Muscle of back (tissue), 11 donors: ENCODE data around the gene PIK3CB. TPM values are rescaled to one million over a fixed set of nuclear protein-coding genes. Genes with fewer than 3 reads are reported as not detected.
A peak's percentile ranks its signal among the peaks of the same experiment; 100 is the strongest.
"Not testable (repeated sequence)": the region's sequence is repeated elsewhere in the genome, so short reads cannot be mapped to it uniquely, and the experiment has no call there.

Source experiments
- DNase-seq, 3 donors: peaks; one replicate each; pipeline versions ENCODE4 v3.0.0 to v3.0.0-alpha.2; 2013
- polyA plus RNA-seq, 10 donors: library from polyadenylated mRNA; unstranded; fragments of 120-200 nt; gene quantifications; one replicate each; pipeline ENCODE4 v1.2.1, GENCODE V29; 2013; ENCODE audit not compliant: insufficient read length in 10 of 10

The PIK3CB gene
- polyA plus RNA-seq, 10 donors, result 7.2 to 15.3 (median 10.1) TPM

DNA sequence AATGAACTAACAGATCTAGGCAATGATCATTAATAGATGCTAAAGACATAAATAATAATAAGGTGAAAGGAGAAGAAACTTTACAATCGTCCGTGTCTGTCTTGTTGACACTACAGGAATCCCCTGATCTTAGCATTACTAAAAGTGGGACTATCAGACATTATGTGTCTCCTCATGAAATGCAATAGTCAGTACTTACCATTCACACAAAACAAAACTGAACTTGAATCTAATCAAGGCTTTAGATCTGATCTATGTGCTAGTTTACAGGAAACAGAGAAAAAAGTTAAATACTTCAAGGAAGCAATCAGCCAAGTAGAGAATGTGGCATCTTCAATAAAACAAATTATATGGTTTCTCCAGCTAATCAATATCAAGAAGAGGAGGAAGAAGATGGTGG lies 73.7 kb downstream of the PIK3CB start:
- no peak for DNase-seq

DNA sequence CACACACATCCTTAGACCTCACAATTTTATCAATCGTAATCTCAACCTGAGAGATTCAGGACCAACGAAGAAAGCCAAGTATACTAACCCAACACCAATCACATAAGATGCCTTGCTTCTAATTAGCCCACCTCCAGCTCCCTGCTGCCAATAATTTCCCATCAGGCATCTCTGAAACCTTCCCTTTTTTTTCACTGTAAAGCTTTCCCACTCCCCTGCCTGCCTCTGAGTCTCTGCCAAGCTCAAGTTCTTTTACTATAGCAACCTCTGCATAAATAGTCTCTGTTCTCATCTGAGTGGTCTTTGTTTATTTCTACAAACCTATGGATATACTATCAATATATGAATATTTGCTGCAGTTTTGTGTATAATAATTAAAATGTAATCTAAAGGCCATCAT lies 86.5 kb downstream of the PIK3CB start:
- peak in 2 of 3 donors; percentile 12 to 28 for DNase-seq

DNA sequence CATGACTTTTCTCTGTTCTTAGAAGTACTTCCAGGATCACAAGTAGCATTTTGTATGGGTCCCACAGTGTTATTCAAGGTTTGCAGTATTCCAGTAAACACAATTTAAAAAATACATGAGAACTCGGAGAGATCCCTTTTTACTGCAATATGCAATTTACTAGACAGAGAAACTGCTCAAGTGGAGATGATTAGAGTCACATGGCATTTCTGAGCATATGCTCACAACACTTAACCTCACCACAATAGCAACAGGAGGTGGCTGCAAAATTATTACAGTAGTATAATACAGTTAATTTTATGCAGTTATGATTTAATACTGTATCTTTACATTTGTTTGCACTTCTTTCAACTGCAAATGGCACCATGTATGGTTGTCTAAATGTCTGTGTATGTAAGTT lies 87.5 kb downstream of the PIK3CB start:
- no peak for DNase-seq

DNA sequence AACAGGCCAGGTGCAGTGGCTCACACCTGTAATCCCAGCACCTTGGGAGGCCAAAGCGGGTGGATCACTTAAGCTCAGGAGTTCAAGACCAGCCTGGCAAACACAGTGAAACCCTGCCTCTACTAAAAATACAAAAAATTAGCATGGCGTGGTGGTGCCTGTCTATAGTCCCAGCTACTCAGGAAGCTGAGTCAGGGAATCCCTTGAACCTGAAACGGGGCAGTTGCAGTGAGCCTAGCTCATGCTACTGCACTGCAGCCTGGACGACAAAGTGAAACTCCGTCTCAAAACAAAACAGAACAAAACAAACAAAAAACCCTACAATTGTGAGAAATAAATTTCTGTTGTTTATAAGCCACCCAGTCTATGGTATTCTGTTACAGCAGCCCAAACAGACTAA lies 94.7 kb downstream of the PIK3CB start:
- no peak for DNase-seq

DNA sequence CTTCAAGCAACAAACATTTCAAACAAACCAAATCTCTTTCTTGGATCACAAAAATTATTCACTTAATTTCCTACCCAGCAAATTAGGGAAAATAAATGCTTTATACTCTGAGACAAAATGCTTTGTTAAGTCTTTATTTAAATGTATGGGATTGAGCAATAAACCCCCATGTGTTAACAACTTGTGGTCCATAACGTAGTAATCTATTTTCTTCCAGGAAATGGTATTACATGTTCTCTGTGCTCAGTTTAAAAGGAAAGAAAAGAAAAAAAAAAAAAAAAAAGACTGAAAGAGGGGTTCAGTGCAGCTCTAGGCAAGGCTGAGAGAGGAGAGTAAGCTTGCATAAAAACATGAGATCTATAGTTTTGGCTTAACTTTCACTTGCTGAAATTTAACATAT lies 102.3 kb downstream of the PIK3CB start:
- DNase-seq, result no peak

DNA sequence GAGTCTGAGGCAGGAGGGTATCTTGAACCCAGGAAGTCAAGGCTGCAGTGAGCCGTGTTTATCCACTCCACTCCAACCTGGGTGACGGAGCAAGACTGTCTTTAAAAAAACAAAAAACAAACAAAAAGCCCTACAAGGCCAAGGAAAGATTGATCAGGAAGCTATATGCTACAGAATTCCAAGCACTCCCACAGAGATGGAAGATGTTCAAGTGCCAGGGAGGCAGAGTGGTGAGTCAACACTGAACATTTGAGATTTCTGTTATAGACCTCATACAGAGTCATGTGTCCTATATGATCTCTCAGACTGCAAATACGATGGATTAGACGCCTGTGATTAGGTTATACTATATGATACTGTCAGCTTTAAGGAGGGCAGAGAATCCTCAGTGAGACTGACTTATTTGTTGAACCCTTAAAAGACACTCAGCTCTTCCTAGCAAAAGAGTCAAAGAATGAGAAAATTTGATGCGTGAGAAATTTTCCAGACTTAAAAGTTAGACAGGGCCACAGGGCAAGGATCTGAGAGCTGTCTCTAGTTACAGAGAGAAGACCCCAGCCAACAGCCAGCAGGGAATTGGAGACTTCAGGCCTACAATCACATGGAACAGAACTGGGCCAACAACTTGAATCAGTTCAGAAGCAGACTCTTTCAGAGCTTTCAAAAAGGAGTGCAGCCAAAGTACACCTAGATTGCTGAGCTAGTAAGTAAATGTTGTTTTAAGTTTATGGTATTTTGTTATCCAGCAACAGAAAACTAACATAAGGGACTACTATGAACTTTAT lies 107.6 kb downstream of the PIK3CB start:
- DNase-seq, result peak; percentile 19 to 52 (median 23)

DNA sequence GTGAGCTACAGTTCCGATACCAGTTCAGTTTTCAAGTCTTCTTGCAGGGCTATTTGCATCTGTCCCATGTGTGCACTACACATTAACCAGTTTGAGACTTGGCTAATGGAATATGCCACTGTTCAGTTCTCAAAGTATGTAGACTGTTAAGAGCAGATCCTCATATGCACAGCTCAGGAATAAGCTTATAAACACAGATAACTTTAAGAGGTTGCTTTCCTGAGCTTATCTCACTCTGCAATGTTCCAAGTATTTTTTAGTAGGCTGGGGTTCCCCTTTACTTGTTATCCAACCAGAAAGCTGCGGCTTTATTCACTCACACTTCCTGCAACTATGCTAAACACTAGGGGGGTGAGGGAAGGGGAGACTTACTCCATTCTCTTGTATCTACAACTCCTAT lies 108.7 kb downstream of the PIK3CB start:
- DNase-seq, result not testable (repeated sequence)

DNA sequence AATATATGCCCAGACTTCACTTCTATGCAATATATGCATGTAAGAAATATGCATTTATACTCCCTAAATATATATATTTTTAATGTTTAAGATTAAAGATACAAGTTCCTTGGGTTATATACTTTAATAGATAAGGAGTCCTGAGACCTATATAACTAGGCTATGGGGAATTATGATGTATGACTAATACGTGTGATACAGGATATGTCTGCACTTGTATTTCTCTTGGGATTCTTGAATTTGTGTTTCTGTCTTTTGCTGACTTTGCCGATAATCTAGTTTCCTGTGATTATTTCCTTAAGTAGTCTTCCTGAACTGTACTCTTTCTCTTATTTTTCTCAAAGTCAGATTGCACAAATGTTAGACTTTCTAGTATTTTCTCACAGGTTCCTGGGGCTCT lies 109.6 kb downstream of the PIK3CB start:
- no peak for DNase-seq

DNA sequence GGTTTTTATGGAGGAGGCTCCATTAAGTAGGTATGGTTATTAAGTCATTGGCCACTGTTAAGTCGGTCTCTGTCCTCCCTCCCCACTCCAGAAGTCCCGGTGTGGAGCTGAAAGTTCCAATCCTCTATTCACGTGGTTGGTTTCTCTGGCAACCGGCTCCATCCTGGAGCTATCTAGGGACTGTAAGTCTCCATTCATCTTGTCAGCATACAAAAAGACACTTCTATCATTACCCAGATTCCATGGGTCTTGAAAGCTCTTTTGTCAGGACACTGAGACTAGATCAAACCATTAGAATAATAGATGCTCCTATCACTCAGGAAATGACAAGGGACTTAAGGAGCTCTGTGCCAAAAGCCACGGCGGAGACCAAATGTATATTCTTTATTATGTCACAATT lies 110.3 kb downstream of the PIK3CB start:
- DNase-seq, result no peak

DNA sequence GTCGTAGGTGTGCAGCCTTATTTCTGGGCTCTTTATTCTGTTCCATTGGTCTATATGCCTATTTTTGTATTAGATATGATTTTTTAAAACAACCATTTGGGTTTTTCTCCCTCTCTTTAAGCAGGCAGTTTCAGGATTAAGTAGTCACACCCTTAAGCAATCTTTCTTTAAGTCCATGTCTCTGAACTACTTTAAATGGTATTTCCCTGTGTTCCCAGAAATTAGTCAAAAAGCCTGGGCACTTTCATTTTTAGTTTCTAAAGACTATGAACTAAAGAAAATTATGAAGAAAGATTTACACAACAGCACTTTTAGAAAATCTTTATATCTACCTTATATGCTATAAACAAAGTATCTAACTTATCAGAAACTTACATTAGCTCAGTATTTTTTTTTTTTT lies 115.9 kb downstream of the PIK3CB start:
- no peak for DNase-seq

DNA sequence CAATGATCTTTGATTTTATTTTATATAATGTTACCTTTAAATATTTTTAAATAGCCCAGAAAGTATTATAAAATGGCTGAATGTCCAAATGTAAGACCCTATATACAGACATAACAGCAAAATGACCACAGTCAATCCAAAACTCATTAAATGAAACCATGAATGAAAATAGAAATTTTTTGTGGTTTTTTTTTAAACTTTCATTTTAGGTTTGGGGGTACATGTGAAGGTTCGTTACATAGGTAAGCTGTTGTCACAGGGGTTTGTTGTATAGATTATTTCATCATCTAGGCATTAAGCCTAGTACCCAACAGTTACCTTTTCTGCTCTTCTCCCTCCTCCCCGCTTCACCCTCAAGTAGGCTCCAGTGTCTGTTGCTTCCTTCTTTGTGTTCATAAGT lies 117.4 kb downstream of the PIK3CB start:
- no peak for DNase-seq

DNA sequence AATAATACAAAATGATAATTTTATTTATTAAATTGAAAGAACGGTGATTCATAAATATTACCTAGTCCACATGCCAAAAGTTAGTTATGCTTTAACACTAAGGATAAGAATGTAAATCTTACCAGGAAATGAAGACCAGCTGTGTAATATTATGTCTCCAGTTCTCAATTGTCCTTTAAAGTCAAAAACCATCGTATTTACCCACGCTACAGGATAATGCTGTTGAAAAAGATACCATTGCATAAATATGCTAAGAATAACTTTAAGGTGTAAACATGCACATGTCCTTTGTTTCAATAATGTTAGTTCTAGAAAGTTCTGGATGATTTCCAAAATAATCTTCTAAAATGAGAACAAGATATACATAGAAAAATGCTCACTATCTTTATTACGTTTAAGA lies 122.6 kb downstream of the PIK3CB start:
- DNase-seq, result no peak

DNA sequence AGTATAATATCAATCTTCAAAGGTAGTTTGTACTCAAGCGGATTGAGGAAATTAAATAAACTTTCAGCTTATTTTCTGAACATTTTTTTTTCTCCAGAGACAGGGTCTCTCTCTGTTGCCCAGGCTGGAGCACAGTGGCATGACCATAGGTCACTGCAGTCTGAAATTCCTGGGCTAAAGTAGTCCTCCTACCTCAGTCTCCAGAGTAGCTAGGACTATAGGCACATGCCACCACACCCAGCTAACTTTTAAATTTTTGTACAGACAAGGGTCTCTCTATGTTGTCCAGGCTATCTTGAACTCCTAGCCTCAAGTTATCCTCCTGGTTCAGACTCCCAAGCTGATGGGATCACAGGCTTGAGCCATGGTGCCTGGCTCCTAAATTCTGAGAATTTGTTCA lies 129.1 kb downstream of the PIK3CB start:
- DNase-seq, result no peak

DNA sequence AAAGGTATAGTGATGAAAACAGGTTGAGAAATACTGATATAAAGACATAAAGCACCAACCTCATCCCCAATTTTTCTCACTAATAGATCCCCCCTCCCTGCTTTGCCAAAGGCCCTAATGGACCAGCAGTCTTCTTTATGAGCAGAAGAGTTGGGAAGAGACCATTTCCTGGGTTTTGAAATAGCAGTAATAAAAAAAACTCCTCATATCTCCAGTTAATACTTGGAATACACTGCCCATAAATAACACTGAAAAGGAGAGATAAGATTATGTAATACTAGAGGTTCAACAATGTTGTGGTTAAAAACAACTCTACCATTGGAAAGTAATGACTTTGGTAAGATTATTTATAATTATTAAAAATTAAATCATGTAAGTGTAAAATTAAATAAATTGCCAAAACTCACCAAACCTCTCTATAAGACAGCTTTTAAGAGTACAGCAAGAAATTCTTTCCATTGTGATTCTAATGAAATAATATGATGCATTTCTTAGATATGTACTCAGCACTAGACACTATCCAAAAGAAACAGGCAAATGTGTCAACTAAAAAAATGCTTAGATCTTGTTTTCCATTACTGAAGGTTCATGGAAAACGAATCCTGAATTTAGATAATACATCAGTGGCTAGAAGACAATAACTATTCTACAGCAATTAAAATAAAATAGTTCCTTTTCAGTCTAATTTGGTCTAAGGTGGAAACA lies 137.9 kb downstream of the PIK3CB start:
- DNase-seq, result no peak

DNA sequence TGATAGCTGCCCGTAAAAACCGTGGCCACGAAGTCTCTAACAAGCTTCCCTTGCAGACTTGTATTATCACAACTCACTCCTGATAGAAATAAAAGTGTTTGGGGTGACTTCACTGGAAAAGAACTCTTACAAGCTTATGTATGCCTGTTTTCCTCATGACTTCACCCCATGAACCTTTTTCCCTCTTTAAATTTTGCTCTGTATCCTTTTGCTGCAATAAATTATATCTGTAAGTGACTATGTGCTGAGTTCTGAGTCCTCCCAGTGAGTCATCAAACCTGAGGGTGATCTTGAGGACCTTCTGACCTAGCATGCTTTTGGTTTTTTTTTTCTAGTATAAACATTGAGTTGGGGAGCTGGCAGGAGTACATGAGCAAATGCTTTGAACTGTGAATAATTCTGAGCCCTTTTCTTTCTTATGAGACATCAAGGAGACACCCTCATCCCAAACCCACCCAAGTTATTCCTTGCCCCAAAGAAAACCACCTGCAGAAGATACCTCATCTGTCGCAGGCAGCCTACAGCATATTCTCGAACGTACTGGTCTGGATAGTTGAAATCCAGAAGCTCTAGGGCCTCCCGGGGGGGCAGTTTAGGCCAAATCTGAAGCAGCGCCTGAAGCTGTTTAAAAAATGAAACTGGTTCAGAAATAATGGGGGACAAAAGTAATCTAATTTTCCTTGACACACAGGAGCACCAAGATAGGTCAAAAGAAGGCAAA lies 140.3 kb downstream of the PIK3CB start:
- DNase-seq, result peak in 1 of 3 donors; percentile 88

DNA sequence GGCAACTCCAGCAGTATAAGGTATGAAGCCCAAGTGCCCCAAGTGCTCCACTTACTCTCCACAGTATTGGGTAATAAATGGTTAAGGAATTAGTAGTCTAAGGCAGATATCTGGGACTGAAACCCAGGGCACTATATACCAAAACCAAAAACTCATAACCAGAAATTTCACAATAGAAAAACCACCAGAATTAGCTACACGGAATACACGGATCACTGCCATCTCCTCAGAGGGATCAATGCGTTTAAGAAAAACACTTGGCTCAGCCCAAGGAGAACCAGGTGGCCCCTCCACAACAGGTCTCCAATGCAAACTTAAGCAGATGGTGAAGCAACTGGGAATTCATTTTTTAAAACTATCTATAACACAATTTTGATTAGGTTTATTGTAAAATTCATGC lies 142.6 kb downstream of the PIK3CB start:
- no peak for DNase-seq

DNA sequence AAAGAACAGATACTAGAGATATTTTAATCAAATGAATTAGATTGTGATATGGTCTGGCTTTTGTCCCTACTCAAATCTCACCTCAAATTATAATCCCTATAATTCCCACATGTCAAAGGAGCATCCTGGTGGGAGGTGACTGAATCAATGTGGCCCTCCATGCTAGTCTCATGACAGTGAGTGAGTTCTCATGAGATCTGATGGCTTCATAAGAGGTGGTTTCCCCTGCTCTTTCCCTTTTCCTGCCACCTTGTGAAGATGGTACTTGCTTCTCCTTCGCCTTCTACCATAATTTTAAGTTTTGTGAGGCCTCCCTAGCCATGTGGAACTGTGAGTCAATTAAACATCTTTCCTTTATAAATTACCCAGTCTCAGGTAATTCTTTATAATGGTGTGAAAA lies 143.4 kb downstream of the PIK3CB start:
- no peak for DNase-seq

DNA sequence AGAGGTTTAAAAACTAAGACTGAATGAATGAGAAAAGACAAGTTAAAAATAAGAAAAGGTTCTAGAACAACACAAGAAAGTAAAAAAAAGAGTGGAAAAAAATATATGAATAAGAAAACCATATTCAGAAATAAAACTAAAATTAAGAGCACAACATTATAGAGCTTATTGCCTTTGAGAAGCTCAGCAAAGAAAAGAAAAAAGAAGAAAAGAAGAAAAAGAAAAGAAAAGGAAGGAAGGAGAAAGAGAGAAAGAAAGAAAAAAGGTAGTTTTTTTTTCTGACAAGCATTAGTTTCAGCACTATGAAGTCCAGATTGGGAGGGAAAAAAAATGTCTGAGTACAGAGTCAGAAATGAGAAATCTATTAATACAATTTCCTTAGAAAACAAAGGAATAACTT lies 144.7 kb downstream of the PIK3CB start:
- no peak for DNase-seq

DNA sequence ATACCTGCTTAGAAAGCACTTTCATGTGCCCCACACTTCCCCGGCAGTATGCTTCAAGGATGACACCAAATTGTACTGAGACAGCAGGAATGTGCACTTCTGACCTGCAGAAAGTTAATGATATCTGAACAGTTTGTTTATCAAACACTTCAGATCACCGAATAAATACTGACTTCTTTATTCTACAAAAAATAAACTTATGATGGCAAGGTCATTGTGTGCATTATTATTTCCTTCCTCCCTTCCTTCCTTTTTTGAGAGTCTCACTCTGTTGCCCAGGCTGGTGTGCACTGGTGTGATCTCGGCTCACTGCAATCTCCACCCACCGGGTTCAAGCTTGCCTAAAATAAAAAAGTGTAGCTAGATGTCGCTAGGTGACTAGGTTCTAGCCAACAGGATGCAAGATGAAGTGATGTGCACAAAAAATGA lies 145.8 kb downstream of the PIK3CB start:
- peak in 1 of 3 donors; percentile 5 for DNase-seq

DNA sequence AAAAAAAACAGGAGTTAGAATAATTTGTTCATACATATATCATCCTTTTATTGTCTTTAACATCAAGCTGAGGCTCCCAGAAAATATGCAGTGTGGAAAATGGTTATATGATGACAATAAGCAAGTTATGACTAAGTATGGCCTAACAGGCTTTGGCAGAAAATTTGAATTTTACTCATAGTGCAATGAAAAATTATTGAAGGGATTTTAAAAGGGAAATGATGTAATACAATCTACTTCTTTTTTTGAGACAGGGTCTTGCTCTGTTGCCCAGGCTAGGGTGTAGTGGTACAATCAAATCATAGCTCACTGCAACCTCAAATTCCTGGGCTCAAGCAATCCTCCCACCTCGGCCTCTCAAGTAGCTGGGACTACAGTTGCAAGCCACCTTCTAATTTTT lies 147.5 kb downstream of the PIK3CB start:
- no peak for DNase-seq

DNA sequence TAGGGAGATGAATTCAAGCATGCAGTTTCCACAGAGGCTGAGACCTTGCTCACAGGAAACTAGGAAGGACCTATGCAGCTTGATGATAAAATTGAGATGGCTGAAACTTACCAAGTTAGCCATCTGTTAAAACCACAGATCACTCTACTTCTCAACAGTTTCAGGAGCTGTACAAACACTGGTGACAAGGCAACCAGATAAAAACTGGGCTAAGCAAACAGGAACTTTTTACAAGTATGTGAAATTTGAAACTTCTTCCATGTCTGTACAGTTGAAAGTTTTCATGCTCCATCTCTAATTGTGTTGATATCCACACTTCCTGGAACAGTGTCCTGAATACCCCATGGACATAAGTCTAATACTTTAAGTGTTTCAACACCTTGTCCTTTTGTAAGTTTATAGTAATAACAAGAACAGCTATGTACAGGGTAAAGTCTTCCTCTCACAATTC lies 147.9 kb downstream of the PIK3CB start:
- DNase-seq, result peak in 2 of 3 donors; percentile 5 to 79

DNA sequence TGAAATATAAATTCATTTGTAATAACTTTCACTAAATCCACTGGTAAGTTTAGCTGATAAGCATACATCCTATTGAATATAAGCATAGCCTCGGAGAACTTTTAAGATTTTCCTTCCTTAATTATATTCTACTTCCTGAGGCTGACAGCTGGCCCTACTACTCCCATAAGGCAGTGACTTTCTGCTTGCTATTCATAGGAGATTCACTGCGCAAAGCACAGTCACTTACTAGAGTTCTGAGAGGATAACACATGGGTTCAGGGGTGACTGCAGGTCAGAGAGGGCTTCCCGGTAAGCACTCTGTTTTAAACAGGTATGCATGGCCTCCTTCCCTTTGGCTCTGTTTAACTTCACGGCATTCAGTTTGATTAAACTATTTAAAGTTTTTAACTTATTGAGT lies 150.3 kb downstream of the PIK3CB start:
- DNase-seq, result no peak

DNA sequence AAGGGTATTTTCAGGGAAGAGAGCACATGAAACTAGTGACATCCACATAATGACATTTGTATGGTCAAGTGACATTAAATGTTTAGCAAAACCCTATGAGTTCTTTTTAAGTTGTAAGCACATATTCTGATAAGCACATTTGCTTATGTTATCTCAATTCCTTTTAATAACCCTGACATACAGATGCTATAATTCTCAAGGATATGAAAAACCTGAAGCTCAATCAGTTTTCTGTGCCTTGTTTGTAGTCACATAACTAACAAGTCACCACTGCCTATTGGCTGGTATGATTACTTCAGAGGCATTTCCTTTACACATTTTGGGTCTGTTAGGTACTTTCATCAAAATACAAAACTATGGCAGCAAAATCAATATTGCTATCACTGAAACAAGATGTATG lies 152.1 kb downstream of the PIK3CB start:
- no peak for DNase-seq
